ENCODE data around the gene PLCB1.

The PLCB1 gene

DNA sequence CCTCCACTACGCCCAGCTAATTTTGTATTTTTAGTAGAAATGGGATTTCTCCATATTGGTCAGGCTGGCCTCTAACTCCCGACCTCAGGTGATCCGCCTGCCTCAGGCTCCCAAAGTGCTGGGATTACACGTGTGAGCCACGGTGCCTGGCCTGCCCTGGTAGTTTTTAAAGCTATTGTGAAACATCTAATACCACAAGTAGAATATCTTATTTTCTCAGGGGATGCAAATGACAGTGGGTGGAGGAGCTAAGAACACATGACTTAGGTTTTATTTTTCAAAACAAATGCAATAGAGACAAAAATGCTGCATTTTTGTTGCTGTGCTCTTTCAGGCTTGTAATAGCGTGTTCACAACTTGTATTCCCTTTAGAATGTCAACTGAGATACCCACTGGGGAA, 671.9 kb downstream of the PLCB1 start:
- Histone ChIP-seq H3K79me2 (ENCODE audit: insufficient read depth, low read length) (no peaks in the 10 kb centered on the region), H3K36me3 (ENCODE audit: insufficient read depth, low read length) (peaks cover 3% of the 10 kb centered on the region; the same call in 1 of the 2 replicates), H3K9ac (ENCODE audit: low read depth, low read length) (no peak overlapping the region), H3K27ac (ENCODE audit: low read length) (no peak overlapping the region), H2AFZ (ENCODE audit: low read depth, low read length) (no peak overlapping the region), H3K27me3 (ENCODE audit: insufficient read depth, low read length, poor library complexity) (no peaks in the 10 kb centered on the region), H3K9me3 (ENCODE audit: insufficient read depth, low read length, severe bottlenecking) (no peaks in the 10 kb centered on the region), H3K4me3 (ENCODE audit: low read depth in 1 of 2, low read length in 2 of 2) (no peak overlapping the region), H4K20me1 (ENCODE audit: insufficient read depth, low read length) (no peaks in the 10 kb centered on the region), H3K4me1 (ENCODE audit: insufficient read depth, low read length) (no peaks in the 10 kb centered on the region), H3K4me2 (ENCODE audit: insufficient read depth, low read length) (no peak overlapping the region)
- no peak for ATAC-seq (ENCODE audit: insufficient read depth, low read depth)
- no peak for TF ChIP-seq EZH2 (IDR thresholded peaks at IDR 0.05; ENCODE audit: borderline replicate concordance, low read depth, low read length, severe bottlenecking)
- TF ChIP-seq CTCF (IDR thresholded peaks at IDR 0.05; ENCODE audit: borderline replicate concordance, extremely low read depth, low read length, poor library complexity, severe bottlenecking), result no peak
- no peak for DNase-seq

- TF ChIP-seq EZH2 (IDR thresholded peaks at IDR 0.05; ENCODE audit: borderline replicate concordance, low read depth, low read length, severe bottlenecking), result no peak
- no peak for TF ChIP-seq CTCF (IDR thresholded peaks at IDR 0.05; ENCODE audit: borderline replicate concordance, extremely low read depth, low read length, poor library complexity, severe bottlenecking)
- peaks cover 5% of the 10 kb centered on the region; the same call in 1 of the 2 replicates for H3K36me3 ChIP-seq (ENCODE audit: insufficient read depth, low read length)
- no peak overlapping the region for H3K4me2 ChIP-seq (ENCODE audit: insufficient read depth, low read length)
- H4K20me1 ChIP-seq (ENCODE audit: insufficient read depth, low read length), result no peaks in the 10 kb centered on the region
- no peak for DNase-seq
- no peaks in the 10 kb centered on the region for H3K9me3 ChIP-seq (ENCODE audit: insufficient read depth, low read length, severe bottlenecking)
- no peak overlapping the region for H3K9ac ChIP-seq (ENCODE audit: low read depth, low read length)
- no peak overlapping the region for H2AFZ ChIP-seq (ENCODE audit: low read depth, low read length)
- no peak overlapping the region for H3K4me3 ChIP-seq (ENCODE audit: low read depth in 1 of 2, low read length in 2 of 2)
- no peaks in the 10 kb centered on the region for H3K79me2 ChIP-seq (ENCODE audit: insufficient read depth, low read length)
- ATAC-seq (ENCODE audit: insufficient read depth, low read depth), result 0 out of 3 replicates have a peak, but pooled peaks have one; percentile 39
- H3K27ac ChIP-seq (ENCODE audit: low read length), result no peak overlapping the region
- no peaks in the 10 kb centered on the region for H3K4me1 ChIP-seq (ENCODE audit: insufficient read depth, low read length)
- H3K27me3 ChIP-seq (ENCODE audit: insufficient read depth, low read length, poor library complexity), result no peaks in the 10 kb centered on the region
Measured at GRCh38 chr20:8805737-8806442, 673.8 kb downstream of the PLCB1 start.

- no peak for ATAC-seq (ENCODE audit: insufficient read depth, low read depth)
- Histone ChIP-seq H4K20me1 (ENCODE audit: insufficient read depth, low read length) (no peaks in the 10 kb centered on the region), H3K79me2 (ENCODE audit: insufficient read depth, low read length) (no peaks in the 10 kb centered on the region), H3K9ac (ENCODE audit: low read depth, low read length) (no peak overlapping the region), H3K4me3 (ENCODE audit: low read depth in 1 of 2, low read length in 2 of 2) (no peak overlapping the region), H3K27me3 (ENCODE audit: insufficient read depth, low read length, poor library complexity) (no peaks in the 10 kb centered on the region), H3K9me3 (ENCODE audit: insufficient read depth, low read length, severe bottlenecking) (no peaks in the 10 kb centered on the region), H3K4me2 (ENCODE audit: insufficient read depth, low read length) (no peak overlapping the region), H3K27ac (ENCODE audit: low read length) (no peak overlapping the region), H2AFZ (ENCODE audit: low read depth, low read length) (no peak overlapping the region), H3K4me1 (ENCODE audit: insufficient read depth, low read length) (no peaks in the 10 kb centered on the region), H3K36me3 (ENCODE audit: insufficient read depth, low read length) (peaks cover 5% of the 10 kb centered on the region; the same call in 1 of the 2 replicates)
- no peak for DNase-seq
- TF ChIP-seq CTCF (IDR thresholded peaks at IDR 0.05; ENCODE audit: borderline replicate concordance, extremely low read depth, low read length, poor library complexity, severe bottlenecking) (no peak), EZH2 (IDR thresholded peaks at IDR 0.05; ENCODE audit: borderline replicate concordance, low read depth, low read length, severe bottlenecking) (no peak)
Measured at GRCh38 chr20:8807480-8808201, 675.6 kb downstream of the PLCB1 start.
